GM18907 (cell line): ENCODE measurements around the gene TSPOAP1.

Source experiments
- ATAC-seq: cut with Tn5 transposase; IDR thresholded peaks from one replicate; pipeline ENCODE4 v1.9.1; 2021; ENCODE audit warnings: mild to moderate bottlenecking, moderate library complexity; ENCODE audit not compliant: unreplicated experiment

Gene TSPOAP1

DNA sequence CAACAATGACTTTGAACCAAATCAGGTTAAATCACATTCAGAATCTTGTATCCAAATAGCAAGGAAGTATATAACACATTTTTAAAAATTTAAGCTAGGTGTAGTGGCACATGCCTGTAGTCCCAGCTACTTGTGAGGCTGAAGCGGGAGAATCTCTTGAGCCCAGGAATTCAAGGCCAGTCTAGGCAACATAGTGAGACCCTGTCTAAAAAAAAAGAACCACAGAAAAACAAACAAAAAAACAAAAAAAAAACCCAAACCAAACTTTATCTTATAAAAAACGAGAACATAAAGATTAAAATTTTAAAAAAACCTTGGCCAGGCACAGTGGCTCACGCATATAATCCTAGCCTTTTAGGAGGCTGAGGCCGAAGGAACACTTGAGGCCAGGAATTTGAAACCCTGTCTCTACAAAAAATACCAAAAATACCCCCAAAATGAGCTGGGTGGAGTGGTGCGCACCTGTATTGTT, 11.8 kb upstream of the TSPOAP1 start:
- ATAC-seq, result no peak

GRCh38 chr17:58339755-58340404, 11.3 kb upstream of the TSPOAP1 start:
- no peak for ATAC-seq

DNA sequence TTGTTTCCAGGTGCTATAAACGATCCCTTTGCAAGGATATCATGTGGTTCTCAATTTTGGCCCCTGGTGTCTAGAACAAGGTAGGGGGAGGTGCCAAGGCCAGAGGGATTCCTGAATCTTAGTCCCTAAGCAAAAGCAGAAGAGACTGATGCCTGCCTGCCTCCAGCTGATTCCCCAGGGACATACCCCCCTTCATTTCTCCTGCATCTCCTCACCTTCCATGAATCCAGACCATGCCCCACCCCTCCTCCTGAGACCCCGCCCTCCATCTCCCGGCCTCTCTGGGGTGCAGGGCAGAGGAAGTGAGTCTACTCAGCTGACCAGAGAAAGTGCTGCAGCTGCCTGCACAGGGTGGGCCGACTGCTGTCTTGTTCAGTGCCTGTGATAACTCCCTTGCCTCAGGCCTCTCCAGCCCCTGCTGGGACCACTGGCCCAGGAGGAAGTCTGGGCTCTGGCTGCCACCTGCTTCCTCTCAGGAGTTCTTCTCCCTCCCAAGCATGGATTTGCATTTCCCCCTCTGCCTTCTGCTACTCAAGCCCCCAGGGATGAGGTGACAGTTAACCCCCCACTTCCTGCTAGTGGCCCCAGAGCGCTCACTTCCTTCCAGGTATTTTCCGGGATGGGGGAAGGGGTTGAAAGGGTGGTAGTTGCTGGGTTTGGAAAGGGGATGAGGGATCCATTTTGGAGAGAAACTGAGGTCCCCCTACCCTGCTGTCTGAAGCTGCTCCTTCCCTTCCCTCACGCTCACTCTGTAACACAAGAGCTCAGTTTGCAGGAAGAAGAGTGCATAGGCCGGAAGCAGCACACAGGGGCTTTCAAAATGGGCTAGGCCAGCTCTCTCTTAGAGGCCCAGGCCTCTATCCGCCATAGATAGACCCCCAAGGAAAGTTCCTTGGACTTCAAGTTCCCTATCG, 10.5 kb upstream of the TSPOAP1 start:
- peak; percentile 26 for ATAC-seq

DNA sequence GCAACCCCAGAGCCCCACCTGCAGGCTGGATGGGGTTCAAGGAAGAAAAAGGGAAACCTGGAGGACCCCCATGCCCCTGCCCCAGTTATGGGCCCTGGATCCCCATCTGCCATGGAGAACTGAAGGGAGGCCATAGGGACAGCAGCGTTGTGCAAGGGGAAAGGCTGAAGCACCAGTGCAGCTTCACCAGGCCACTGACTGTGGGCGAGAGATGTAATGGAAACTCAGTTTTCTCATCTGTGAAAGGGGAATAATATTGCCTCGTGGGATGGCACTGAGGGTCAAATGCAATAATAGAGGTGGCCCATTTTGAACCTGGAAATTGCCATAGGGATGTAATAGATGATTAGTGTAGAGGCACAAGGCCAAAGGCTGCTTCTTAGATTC, 9.9 kb upstream of the TSPOAP1 start:
- ATAC-seq, result no peak

DNA sequence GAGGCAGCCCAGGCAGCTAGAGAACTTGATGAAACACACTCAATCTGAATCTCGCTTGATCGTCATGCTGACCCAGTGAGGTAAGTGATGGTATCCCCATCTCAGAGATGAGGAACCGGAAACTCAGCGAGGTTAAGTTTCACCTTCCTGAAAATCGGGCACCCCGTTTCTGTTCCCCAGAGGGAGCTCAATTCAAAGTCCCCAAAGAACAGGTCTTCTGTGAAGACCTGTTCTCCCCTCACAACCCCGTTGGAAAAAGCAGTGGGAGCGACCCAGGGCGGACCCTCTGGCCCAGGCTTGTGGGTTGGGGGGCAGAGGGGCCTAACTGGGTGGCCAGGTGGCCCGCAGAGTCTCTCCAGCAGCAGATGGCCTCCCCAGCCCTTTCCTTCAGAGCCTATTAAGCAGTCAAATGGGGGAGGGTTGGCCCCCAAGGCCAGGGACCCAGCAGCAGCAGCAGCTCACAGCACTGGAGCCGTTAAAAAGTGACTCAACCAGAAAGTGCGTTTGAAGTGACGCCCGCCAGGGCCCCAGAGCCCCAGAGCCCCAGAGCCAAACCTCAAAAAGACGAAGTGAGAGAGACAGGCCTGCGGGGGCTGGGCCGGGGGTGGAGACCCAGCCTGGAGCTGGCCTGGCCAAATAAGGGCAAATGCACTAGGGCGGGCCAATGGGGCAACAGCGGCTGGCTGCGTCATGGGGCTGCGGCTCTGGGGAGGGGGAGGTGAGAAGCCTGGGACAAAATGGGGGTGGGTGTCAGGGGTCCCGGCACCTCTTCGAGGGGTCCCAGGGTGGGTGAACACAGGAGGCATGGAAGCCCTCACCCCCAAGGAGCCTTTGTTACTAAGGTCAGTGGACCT, 9.2 kb upstream of the TSPOAP1 start:
- peak; percentile 51 for ATAC-seq

GRCh38 chr17:58337210-58337599, 8.6 kb upstream of the TSPOAP1 start:
- ATAC-seq, result no peak

DNA sequence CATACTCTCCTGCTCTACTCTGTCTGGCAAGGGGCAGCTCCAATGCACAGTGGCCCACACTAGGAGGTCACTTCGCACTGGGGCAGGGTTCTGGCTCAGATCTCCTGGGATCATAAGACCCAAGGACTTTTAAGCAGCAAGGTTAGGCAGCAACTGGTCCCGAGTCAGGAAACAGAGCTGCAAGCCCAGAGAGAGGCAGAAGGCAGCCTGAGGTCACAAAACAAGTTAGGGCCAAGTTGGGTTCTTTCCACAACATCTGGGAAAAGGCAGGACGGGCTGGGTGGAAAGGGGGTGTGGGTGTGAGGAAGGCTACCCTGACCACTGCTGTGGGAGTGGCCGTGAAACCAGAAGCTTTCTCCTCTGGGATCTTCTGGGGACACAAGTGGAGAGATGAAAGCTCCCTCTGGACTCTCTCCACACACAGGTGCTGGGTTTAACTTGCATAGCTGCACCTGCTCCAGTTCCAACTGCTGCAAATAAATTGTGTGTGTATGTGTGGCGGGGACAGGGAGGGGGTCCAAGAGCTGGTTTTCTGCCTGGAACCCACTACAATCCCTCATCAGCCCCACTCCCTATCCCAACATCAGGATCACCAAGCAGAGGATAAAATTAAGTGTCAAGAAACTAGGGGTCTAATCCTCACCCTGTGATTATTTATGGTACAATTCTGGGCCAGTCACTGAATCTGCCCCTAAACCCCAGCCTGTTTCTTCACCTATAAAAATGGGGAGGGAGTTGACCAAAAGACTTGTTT, 8.0 kb upstream of the TSPOAP1 start:
- ATAC-seq, result no peak

DNA sequence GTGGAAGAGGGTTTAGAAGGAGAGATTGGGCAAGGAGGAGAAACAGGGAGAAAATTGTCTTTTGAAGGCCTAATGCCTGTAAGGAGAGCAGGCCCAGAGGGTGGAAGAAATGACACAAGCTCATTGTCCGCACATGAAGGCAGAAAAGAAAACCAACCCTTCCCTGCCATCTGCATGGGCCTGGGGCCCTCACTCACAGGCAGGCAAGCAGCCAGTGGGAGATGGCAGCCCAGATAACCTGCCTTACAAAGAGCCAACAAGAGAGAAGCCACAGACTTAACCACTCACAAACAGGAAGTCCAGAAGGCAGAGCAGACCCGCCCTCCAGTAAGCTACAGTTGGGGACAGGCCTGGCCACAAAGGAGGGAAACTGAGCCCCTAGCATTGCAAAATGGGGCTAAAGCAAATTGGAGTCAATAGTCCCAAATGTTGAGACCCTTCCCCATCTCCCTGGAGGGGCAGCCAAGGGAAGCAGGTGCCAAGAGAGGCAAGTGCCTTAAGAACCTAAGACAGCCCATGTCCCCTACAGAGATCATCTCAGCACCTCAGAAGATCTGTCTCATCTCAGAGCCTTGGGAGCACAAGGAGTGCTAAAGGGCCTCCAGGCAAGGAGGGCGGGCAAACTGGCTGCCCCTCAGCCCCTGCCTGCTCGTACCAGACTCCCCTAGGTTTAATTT, 7.3 kb upstream of the TSPOAP1 start:
- peak; percentile 15 for ATAC-seq

- ATAC-seq, result no peak
Measured at GRCh38 chr17:58335061-58335731, 6.6 kb upstream of the TSPOAP1 start.

DNA sequence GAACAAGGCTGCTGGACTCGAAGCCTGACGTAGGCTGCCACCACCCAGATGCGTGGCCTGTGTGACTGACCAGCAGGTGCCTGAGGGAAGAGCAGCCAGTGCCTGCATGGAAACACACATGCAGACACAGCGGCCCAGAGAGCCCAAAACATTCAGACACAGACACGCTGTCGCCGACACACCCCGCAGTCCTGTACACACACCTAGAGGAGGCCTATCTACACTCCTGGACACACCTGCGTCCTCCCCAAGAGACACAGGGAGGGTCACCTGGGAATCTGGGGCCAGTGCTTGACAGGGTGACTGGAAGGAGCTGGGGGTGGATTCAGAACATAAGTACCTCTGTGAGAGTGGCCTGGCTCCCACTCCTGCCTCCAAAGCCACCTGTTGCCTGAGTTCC, 6.1 kb upstream of the TSPOAP1 start:
- no peak for ATAC-seq

DNA sequence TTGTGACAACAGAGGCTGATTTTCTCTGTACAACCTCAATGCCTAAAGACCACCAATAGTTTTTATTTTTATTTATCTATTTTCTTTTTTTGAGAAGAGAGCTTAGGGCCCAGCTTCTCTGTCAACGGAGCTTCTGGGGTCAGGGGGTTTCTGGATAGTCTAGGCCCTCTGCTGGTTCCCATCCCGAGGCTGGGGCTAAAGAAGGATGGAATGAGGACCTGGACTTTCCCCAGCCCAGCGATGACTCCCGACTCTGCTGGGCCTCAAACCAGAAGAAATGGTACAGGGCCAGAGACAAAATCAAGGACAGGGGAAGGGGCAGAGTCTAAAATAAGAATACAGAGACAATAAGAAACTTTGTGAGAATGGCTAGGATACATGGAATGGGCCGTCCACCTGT, 5.7 kb upstream of the TSPOAP1 start:
- ATAC-seq, result no peak

DNA sequence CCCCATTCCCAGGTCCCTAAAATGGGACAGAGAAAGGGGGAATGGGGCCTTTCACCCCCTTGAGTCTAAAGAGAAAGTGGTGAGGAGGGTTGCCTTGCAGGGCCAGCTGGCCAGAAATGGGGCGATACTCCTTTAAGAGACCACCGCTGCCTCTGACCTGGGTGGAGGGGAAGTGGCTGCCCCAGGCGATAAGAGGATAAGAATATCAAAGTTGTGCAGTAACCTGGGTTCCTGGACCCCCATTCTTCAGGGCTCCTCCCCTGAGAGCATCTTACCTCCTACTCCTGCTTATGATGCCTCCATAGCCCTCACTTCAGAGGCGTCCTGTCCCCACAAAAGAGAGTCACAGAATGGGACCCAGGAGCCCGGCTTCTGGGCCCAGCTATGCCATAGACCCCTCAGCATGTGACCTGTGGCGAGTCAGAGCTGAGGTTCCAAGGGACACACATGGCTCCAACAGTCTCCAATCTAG, 5.2 kb upstream of the TSPOAP1 start:
- no peak for ATAC-seq

DNA sequence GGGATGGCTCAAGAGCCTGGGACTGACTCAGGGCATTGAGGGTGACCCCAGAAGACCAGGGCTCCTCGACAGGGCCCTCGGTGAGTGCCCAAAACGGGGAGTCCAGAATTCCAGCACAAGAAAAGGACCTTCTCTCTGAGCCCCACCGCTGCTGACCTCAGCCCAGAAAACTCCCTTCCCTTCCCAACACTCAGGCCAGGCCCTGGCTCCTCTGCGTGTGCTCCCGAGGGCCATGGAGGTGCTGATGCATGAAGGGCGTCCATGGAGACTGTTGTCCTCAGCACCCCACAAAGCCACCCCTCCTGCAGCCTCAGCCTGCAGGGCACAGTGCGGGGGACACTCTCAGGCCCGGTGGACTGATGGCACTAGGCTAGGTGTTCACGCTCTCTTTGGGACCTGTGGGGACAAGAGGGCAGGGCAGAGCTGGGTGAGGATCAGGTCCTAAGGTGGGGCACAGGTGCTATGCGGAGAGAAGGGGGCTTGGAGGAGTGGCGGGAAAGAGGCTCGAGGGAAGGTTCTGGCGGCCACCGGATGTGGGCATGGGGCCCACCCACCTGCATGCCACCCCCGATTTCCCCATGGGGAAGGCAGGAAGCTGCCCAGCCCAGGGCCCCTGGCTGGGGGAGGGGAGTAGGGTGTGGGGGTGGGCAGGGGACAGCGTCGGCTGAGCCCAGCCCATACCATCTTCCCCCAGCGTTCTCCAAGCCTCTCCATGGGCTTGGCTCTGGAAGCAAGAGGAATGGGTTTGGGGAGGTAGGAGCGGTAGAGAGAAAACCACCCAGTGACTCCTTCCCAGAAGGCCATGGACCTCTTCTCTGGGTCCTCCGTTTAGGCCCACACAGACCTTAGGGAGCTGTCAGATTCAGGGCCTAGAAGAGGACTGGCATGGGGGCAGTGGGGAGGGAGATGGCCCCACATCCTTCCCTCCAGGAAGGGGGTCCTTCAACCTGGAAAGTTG, 4.5 kb upstream of the TSPOAP1 start:
- ATAC-seq, result no peak

- ATAC-seq, result no peak
Measured at GRCh38 chr17:58331815-58332777, 3.5 kb upstream of the TSPOAP1 start.

DNA sequence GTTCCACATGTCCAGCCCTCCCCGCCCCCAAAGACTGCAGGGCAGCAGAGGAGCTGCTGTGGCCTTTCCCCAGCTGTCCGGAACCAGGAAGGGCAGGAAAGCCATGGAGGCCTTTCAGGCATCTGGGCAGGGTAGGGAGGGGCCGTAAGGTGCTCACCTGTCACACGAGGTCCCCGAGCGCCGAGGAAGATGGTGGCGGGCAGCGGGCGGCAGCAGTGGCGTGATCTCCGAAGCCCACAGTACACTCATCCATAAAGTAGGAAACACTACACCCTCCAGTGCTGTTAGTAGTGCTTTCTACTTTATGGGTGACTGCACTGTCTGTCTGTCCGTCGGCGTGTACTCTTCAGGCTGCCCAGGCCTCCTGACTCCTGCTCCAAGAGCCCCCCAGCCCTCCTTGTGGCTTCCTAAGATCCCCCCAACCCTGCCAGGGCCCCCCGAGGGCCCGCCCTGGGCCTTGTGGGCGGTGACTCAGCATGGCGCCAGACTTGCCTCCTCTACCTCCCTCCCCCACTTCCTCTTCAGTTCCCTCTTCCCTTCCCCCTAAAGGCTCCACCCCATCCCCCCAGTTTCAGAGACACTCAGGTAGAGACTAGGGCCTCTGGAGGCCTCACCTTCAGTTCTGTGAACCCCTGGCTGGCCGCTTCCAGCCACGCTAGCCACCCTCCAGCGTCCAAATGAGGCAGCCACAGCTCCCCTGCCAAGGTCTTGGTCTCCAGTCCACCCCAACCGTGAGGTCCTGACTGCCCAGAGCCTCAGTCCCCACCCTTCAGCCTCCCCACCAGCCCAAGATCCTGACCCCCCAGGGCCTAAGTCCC, 2.6 kb upstream of the TSPOAP1 start:
- no peak for ATAC-seq

DNA sequence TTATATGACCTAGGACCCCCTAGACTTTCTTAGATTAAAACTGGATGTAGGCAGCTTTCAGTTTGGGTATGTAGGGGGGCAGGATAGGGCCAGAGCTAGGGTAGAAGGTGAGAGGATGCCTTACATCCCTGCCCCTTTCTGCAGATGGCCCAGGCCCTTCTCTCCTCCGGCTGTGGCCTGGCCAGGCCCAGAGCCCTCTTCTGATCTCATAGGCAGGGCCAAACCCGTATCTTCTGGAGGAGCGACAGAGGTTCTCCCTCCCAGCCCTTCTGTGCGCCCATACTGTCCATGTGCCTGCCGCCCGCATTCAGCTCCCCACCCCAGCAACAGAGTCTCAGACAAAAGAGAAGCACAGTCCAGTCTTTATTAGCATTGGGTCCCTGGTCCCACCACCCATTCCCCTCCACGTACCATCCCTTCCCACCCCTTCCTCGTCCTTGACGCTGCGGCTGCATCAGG, 2.0 kb upstream of the TSPOAP1 start:
- ATAC-seq, result no peak
